ENCODE data around the gene SGPL1. TPM values are rescaled to one million over a fixed set of nuclear protein-coding genes. Genes with fewer than 3 reads are reported as not detected.
"Not testable (repeated sequence)": the region's sequence is repeated elsewhere in the genome, so short reads cannot be mapped to it uniquely, and the experiment has no call there.

SGPL1 gene, protein sequence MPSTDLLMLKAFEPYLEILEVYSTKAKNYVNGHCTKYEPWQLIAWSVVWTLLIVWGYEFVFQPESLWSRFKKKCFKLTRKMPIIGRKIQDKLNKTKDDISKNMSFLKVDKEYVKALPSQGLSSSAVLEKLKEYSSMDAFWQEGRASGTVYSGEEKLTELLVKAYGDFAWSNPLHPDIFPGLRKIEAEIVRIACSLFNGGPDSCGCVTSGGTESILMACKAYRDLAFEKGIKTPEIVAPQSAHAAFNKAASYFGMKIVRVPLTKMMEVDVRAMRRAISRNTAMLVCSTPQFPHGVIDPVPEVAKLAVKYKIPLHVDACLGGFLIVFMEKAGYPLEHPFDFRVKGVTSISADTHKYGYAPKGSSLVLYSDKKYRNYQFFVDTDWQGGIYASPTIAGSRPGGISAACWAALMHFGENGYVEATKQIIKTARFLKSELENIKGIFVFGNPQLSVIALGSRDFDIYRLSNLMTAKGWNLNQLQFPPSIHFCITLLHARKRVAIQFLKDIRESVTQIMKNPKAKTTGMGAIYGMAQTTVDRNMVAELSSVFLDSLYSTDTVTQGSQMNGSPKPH
- total RNA-seq (10 to 100 TPM; 25.0 to 36.8 (median 27.9) TPM), total RNA-seq (22.7 to 149 (median 51.5) reads per million in 29 experiments)
- 28.8 TPM for total RNA-seq (2013)

DNA sequence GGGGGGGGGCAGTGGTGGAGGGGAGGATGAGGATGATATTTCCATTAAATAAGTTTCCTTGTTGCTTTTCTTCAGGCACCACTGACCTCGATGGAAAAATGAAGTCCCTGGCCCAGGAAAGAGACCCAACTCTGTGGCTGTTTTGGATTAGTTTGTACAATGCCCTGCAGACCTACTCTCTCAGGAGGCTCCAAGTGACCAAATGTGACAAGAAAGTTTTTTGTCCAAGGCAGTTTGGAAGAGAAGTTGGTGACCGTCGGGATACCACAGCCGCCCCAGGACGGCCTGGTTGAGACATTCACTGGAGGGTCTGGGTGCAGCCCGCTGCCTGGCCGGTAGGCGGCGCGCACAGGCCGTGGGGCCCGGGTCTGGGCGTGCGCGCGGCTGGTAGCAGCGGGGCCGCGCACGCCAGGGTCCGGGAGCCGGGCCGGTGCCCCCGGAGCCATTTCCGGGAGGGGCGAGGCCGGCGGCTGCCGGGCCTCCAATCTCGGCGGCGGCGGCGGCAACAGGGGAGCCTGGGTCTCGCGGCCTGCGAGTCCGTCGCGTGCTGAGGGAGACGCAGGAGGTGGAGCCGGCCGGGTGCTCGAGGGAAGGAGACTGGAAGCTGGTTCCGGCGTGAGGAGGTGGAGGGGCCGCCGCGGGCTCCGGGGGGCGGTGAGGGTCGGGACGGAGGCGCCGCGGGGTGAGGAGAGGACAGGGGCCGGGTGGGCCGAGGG lies at the start of gene SGPL1:
Gene SGPL1, plus strand, starts transcription at position 445 of the 716 bp plus-strand sequence. CDS start 906 bp downstream, outside the sequence.
- no peaks in the 10 kb centered on the region for H3K27me3 Mint-ChIP-seq

DNA sequence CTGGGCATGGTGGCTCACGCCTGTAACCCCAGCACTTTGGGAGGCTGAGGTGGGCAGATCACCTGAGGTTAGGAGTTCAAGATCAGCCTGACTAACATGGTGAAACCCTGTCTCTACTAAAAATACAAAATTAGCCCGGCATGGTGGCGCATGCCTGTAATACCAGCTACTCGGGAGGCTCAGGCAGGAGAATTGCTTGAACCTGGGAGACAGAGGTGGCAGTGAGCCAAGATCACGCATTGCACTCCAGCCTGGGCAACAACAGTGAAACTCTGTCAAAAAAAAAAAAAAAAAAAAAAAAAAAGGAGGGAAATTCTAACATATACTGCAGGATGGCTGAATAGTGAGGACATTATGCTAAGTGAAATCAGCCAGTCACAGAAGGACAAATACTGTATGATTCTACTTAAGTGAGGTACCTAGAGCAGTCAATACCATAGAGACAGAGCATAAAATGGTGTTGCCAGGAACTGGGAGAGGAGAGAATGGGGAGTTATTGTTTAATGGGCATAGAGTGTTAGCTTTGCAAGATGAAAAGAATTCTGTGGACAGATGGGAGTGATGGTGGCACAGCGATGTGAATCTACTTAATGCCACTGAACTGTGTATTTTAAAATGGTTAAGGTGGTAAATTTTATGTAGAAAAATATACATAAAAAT lies 47.6 kb upstream of the SGPL1 start:
- H3K27ac ChIP-seq (ENCODE audit: low read length); ATAC-seq (replicated peaks in 1 of 4); H3K4me3 ChIP-seq (ENCODE audit: control insufficient read depth in 1 of 2, extremely low read depth in 1 of 2, low read length in 1 of 2); H3K27me3 Mint-ChIP-seq; H3K27ac Mint-ChIP-seq; H3K4me3 Mint-ChIP-seq; CTCF ChIA-PET; POLR2A ChIA-PET; DNase-seq; H3K9me3 Mint-ChIP-seq; H3K9me3 ChIP-seq; H3K27me3 ChIP-seq (replicated peaks in 1 of 2; ENCODE audit: control insufficient read depth in 2 of 2, extremely low read depth in 1 of 2, insufficient read depth in 2 of 2, low read length in 1 of 2); H3K4me1 ChIP-seq (ENCODE audit: control insufficient read depth in 1 of 2, extremely low read depth in 1 of 2, insufficient read depth in 2 of 2, low read length in 2 of 2); H3K4me1 Mint-ChIP-seq; H3K36me3 Mint-ChIP-seq; H3K36me3 ChIP-seq (ENCODE audit: control insufficient read depth in 2 of 2, extremely low read depth in 1 of 2, insufficient read depth in 1 of 2, low read length in 1 of 2): not testable (repeated sequence)
- WGBS (ENCODE audit: insufficient coverage), result no CpG with 5 or more reads among the region's 6 CpGs

More for the DNA sequence above, at the start of gene SGPL1:
- Mint-ChIP-seq H3K4me3 (peak within 1 kb of the TSS; percentile 84 to 89 (median 88)), H3K27ac (peak within 1 kb of the TSS; percentile 88 to 92), H3K9me3 (no peaks in the 10 kb centered on the region), H3K4me1 (peaks cover 37 to 42% (median 41%) of the 10 kb centered on the region in 3 donors), H3K36me3 (peaks cover 10% of the 10 kb centered on the region)
- Histone ChIP-seq H3K27ac (ENCODE audit: low read length) (peak within 1 kb of the TSS; percentile 65), H3K36me3 (ENCODE audit: control insufficient read depth in 2 of 2, extremely low read depth in 1 of 2, insufficient read depth in 1 of 2, low read length in 1 of 2) (peaks cover 0 to 6% of the 10 kb centered on the region in 2 donors), H3K4me1 (ENCODE audit: control insufficient read depth in 1 of 2, extremely low read depth in 1 of 2, insufficient read depth in 2 of 2, low read length in 2 of 2) (peaks cover 0 to 19% of the 10 kb centered on the region in 2 experiments), H3K4me3 (ENCODE audit: control insufficient read depth in 1 of 2, extremely low read depth in 1 of 2, low read length in 1 of 2) (peak within 1 kb of the TSS; percentile 70), H3K27me3 (replicated peaks in 1 of 2; ENCODE audit: control insufficient read depth in 2 of 2, extremely low read depth in 1 of 2, insufficient read depth in 2 of 2, low read length in 1 of 2) (no peaks in the 10 kb centered on the region), H3K9me3 (no peaks in the 10 kb centered on the region)
- ATAC-seq (replicated peaks in 1 of 4) (peak; percentile 93 to 94 (median 93)), DNase-seq (peak; percentile 58 to 90 (median 76))
- WGBS (ENCODE audit: insufficient coverage), result 3% methylated on average over 56 of the region's 58 CpGs
- ChIA-PET POLR2A (no interaction called here), CTCF (interaction anchor here (0.5 to 0.7 kb wide), 5 partner anchors 16 to 1502 kb away, joined by 3 to 6 read pairs (median 4); no protein-coding TSS in a partner anchor)

DNA sequence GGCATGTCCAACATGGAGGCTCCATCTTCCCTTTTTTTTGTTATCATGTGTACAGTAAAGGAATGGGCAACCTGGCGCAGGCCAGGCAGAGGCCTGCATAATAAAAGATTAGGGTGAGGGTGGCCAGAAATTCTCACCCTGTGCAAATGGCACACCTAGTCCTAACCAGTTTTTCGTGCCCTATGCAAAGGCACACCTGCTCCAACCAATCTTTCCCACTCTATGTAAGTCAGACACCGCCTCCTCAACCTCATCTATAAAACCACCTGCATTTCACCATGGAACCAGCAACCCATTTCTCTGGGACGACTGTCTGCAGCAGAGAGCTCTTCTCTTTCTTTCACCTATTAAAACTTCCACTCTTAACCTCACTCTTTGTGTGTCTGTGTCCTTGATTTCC lies 46.6 kb upstream of the SGPL1 start:
- DNase-seq, result no peak
- CTCF ChIA-PET, result no interaction called here
- H3K27me3 Mint-ChIP-seq, result no peaks in the 10 kb centered on the region

DNA sequence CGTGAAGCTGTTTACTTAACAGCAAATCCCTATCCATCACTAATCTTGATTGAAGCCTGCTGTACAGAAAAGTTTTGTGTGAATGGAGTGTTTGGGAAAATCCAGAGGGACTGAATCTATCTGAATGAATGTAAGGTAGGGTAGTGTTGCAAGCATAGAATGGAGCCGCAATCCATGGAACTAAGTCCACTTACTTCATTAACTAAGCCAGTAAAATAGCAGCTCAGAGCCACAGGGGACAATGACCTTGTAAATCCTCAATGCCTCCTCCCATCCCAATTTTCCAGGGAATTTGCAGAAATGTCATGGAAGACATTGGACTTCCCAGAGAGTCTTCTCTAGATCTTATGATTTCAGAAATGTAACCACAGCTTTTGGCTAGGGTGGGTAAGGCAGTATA lies 45.7 kb upstream of the SGPL1 start:
- H3K4me3 Mint-ChIP-seq, result no peak overlapping the region
- POLR2A ChIA-PET, result interaction anchor here in 1 of 2 donors (0.7 kb wide), 1 partner anchor 301 kb away, joined by 3 read pairs; no protein-coding TSS in a partner anchor

More for the DNA sequence above, 46.6 kb upstream of the SGPL1 start:
- Histone ChIP-seq H3K4me3 (ENCODE audit: control insufficient read depth in 1 of 2, extremely low read depth in 1 of 2, low read length in 1 of 2) (no peak overlapping the region), H3K27me3 (replicated peaks in 1 of 2; ENCODE audit: control insufficient read depth in 2 of 2, extremely low read depth in 1 of 2, insufficient read depth in 2 of 2, low read length in 1 of 2) (peaks cover 0 to 6% of the 10 kb centered on the region in 2 experiments), H3K9me3 (no peaks in the 10 kb centered on the region), H3K4me1 (ENCODE audit: control insufficient read depth in 1 of 2, extremely low read depth in 1 of 2, insufficient read depth in 2 of 2, low read length in 2 of 2) (no peaks in the 10 kb centered on the region), H3K36me3 (ENCODE audit: control insufficient read depth in 2 of 2, extremely low read depth in 1 of 2, insufficient read depth in 1 of 2, low read length in 1 of 2) (no peaks in the 10 kb centered on the region), H3K27ac (ENCODE audit: low read length) (no peak overlapping the region)
- no peak overlapping the region for H3K4me3 Mint-ChIP-seq
- H3K27ac Mint-ChIP-seq, result no peak overlapping the region
- no peaks in the 10 kb centered on the region for H3K4me1 Mint-ChIP-seq
- H3K9me3 Mint-ChIP-seq, result peaks cover 0 to 9% (median 4%) of the 10 kb centered on the region in 3 donors
- POLR2A ChIA-PET, result no interaction called here
- no peak for ATAC-seq (replicated peaks in 1 of 4)
- no peaks in the 10 kb centered on the region for H3K36me3 Mint-ChIP-seq
- WGBS (ENCODE audit: insufficient coverage), result 63% methylated on average over 3 of the region's 4 CpGs

DNA sequence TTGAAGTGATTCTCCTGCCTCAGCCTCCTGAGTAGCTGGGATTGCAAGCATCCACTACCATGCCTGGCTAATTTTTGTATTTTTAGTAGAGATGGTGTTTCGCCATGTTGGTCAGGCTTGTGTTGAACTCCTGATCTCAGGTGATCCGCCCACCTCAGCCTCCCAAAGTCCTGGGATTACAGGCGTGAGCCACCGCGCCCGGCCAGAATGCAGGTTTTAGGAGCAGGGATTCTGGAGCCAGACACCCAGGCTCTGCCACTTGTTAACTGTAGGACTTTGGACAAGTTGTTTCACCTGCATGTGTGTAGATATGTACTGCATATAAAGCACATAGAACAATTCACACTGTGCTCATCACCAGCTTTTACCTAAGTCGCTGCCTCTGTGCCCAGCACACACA lies 45.2 kb upstream of the SGPL1 start:
- H3K9me3 ChIP-seq; H3K4me1 ChIP-seq (ENCODE audit: control insufficient read depth in 1 of 2, extremely low read depth in 1 of 2, insufficient read depth in 2 of 2, low read length in 2 of 2); H3K27ac ChIP-seq (ENCODE audit: low read length); H3K36me3 Mint-ChIP-seq; H3K4me3 Mint-ChIP-seq; H3K27me3 Mint-ChIP-seq; ATAC-seq (replicated peaks in 1 of 4); H3K36me3 ChIP-seq (ENCODE audit: control insufficient read depth in 2 of 2, extremely low read depth in 1 of 2, insufficient read depth in 1 of 2, low read length in 1 of 2); CTCF ChIA-PET; H3K9me3 Mint-ChIP-seq; DNase-seq; H3K4me3 ChIP-seq (ENCODE audit: control insufficient read depth in 1 of 2, extremely low read depth in 1 of 2, low read length in 1 of 2); H3K27ac Mint-ChIP-seq; H3K27me3 ChIP-seq (replicated peaks in 1 of 2; ENCODE audit: control insufficient read depth in 2 of 2, extremely low read depth in 1 of 2, insufficient read depth in 2 of 2, low read length in 1 of 2); H3K4me1 Mint-ChIP-seq: not testable (repeated sequence)
- WGBS (ENCODE audit: insufficient coverage), result 88% methylated on average over 4 of the region's 7 CpGs
- POLR2A ChIA-PET, result interaction anchor here in 1 of 2 donors (0.7 kb wide), 1 partner anchor 301 kb away, joined by 3 read pairs; no protein-coding TSS in a partner anchor

More for the DNA sequence above, 45.7 kb upstream of the SGPL1 start:
- no peak overlapping the region for H3K4me3 ChIP-seq (ENCODE audit: control insufficient read depth in 1 of 2, extremely low read depth in 1 of 2, low read length in 1 of 2)
- peaks cover 0 to 9% (median 4%) of the 10 kb centered on the region in 3 donors for H3K9me3 Mint-ChIP-seq
- no peaks in the 10 kb centered on the region for H3K27me3 Mint-ChIP-seq
- ATAC-seq (replicated peaks in 1 of 4) (no peak), DNase-seq (no peak)
- WGBS (ENCODE audit: insufficient coverage), result no CpG with 5 or more reads among the region's 2 CpGs
- no peak overlapping the region for H3K27ac ChIP-seq (ENCODE audit: low read length)
- no peak overlapping the region for H3K27ac Mint-ChIP-seq
- no peaks in the 10 kb centered on the region for H3K4me1 ChIP-seq (ENCODE audit: control insufficient read depth in 1 of 2, extremely low read depth in 1 of 2, insufficient read depth in 2 of 2, low read length in 2 of 2)
- CTCF ChIA-PET, result no interaction called here
- H3K4me1 Mint-ChIP-seq, result no peaks in the 10 kb centered on the region
- H3K9me3 ChIP-seq, result no peaks in the 10 kb centered on the region
- peaks cover 0 to 6% of the 10 kb centered on the region in 2 experiments for H3K27me3 ChIP-seq (replicated peaks in 1 of 2; ENCODE audit: control insufficient read depth in 2 of 2, extremely low read depth in 1 of 2, insufficient read depth in 2 of 2, low read length in 1 of 2)
- H3K36me3 Mint-ChIP-seq, result no peaks in the 10 kb centered on the region
- H3K36me3 ChIP-seq (ENCODE audit: control insufficient read depth in 2 of 2, extremely low read depth in 1 of 2, insufficient read depth in 1 of 2, low read length in 1 of 2), result no peaks in the 10 kb centered on the region

Measured in T-cell (primary cell).